NCI-H2081 treated with DMSO at 0.1 percent for 48 hours (cell line): ENCODE measurements around the gene PRPSAP2.

Experiments used
- DNase-seq: peaks from one replicate; lab custom pipeline; 2025; lab: John Stamatoyannopoulos, UW

The PRPSAP2 gene

DNA sequence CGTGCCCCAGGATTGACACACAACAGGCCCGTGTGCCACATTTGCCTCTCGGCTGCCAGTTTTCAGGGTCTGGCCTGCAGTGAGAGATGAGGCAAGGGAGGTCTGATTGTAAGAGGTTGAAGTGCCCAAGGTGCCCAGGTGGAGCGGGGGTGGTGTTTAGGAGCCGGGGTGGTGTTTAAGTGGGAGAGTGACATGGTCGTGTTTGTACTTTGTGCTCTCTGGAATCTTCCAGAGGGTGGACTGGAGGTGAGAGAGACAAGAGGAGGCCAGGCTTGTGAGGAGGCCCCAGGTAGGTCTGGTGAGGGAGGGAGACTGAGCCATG lies 104.5 kb downstream of the PRPSAP2 start:
- DNase-seq = no peak

DNA sequence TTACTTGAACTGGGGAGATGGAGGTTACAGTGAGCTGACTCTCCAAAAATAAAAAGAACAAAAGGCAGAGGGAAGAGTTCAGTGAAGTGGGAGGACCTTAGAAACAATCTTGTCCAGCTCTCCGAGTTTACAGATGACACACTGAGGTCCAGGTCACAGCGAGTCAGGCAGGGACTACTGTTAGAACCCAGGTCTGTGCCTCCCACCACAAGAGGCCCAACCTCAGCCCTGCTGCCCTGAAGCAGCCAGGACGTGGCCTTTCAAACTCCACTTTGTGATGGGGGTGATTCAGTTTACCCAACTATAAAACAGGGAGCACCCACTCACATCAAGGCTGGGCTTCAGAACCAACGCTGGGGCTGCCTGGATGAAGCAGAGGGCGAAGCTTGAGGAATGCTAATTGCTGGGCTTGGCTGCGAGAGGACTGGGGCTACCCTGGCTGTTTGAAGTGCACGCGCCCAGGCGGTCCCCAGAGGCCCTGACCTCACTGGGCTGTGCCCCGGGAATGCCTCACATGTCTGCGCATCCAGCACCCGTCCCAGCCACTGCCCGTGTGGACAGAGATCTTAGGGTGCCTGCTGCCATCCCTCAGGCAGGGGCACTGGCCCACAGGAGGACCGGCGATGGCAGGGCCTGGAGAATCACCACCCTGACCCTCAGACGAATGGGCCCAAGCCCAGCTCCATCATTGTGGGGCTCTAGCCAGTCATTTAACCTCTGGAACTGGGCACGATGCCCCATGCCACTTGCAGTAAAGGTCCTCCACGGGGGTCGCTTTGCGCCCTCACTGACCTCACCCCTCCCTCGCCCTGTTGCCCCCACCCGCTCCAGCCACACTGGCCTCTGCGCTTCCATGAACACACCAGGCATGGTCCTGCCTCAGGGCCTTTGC lies 105.4 kb downstream of the PRPSAP2 start:
- no peak for DNase-seq

DNA sequence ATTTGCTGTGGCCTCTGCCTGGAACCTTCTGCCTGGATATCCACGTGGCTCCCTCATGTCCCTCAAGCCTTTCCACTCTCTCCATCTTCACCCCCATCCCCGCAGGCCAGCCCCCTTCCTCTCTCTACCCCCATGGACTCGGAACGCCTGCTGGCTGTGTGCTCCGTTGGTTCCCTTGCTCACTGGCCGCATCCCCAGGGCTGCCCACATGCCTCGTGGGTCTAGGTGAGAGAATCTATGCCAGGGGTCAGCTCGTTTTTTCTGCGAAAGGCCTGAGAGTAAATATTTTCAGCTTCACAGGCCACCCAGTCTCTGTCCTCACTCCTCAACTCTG lies 106.1 kb downstream of the PRPSAP2 start:
- no peak for DNase-seq

DNA sequence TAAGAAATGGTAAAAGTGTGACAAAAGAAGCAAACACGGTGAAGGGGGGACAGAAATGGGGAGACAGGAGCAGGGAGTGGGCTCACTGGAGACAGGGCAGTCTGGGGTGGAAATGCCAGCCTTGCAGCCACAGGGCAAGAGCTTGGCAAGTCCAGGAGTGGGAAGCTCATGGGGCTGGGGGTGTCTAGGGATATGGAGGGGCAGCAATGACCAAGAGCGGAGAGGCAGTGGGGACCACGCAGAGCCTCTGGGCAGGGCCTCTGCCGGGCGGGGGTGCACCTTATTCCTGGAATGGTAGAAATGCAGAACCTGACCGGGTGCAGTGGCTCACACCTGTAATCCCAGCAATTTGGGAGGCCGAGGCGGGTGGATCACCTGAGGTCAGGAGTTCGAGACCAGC lies 106.6 kb downstream of the PRPSAP2 start:
- DNase-seq = no peak

- DNase-seq = no peak
These were observed 107.8 kb downstream of the PRPSAP2 start for GRCh38 chr17:18965530-18966236.

GRCh38 chr17:18966831-18967624 lies 109.1 kb downstream of the PRPSAP2 start:
- no peak for DNase-seq

- DNase-seq = no peak
These were observed 110.0 kb downstream of the PRPSAP2 start for GRCh38 chr17:18967916-18968315.

GRCh38 chr17:18968345-18968744 lies 110.4 kb downstream of the PRPSAP2 start:
- no peak for DNase-seq

DNA sequence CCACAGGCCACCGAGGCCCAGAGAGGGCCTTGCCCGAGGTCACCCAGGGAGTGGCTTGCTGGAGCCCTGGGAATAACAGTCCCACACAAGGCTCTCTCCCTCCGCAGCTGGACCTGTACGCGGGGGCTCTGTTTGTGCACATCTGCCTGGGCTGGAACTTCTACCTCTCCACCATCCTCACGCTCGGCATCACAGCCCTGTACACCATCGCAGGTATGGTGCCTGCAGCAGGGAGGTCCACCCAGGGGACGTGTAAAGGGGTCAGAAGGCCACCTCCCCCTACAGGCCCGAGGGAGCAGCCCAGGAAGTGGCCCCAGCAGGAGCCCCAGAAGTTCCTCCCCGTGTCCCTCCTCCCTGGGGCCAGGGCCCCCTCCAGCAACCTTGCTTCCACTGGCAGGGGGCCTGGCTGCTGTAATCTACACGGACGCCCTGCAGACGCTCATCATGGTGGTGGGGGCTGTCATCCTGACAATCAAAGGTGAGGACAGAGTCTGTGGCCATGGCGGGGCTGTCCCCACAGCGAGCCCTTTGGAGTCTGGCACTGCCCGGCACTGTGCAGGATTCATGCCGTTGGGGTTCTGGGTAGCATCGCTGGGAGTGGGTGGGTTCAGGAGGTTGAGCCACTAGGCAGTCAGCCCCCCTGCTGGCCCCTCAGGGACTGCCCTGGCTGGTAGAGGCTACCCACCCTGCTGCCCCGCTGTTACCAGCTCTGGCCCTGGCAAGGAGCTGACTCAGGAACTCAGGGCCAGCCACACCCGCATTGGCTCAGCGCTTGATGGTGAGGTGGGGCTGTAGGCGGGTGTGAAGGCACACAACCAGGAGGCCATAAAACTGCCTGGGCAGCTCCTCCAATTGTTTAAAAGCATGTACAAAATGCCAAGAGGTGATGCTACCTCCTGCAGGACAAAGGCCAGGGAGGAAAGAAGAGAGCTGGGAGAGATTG lies 111.3 kb downstream of the PRPSAP2 start:
- no peak for DNase-seq

GRCh38 chr17:18970582-18971480 lies 112.9 kb downstream of the PRPSAP2 start:
- DNase-seq = no peak

DNA sequence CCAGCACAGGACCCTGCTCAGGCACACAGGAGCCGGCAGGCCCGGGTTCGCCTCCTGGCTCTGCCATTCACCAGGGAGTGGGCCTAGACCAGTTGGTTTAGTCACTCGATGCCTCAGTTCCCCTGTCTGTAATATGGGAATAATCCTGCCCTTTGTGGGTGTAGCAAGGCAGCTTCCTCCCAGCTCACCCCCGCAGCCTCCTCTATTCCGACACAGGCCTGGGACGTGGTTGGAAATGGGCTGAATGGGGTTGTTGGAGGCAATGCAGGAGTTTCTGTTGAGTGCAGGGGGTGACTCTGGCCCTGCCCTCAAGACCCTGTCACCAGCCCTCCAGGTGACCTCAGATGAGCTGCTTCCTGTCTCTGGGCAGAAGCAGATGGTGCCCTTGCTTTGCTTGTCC lies 113.9 kb downstream of the PRPSAP2 start:
- no peak for DNase-seq

DNA sequence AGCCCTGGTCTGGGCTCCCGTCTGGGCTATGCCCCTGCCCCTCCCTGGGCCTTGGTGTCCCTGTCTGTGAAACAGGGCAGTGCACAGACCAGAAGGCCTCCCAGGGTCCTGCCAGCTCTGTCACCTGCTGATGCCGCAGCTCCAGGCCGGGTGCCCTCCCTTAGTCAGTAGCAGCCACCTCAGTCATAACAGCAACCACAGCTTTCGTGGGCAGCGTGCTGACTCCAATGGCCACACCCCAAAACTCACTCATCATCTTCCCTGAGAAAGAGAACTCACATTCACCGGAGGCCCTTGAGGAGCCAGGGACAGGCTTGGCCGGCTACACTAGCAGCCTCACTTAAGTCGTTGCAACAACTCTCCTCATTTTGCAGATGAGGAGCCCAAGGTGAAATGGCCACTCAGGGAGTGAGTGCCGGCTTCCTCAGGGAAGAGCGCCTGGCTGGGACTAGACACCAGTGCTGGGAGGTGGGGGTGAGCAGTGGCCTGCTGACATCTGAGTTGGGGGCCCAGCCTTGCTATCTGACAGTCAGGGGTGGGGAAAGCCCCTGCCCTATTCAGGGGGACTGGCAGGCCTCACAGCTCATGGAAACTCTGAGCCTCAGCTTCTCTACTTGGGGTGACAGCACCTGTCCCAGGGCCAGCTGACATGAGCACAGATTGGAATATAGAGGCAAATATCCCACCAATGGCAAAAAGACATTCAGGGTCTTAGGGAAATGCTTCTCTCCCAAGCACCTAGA lies 116.6 kb downstream of the PRPSAP2 start:
- no peak for DNase-seq

GRCh38 chr17:18975597-18975996 lies 117.7 kb downstream of the PRPSAP2 start:
- DNase-seq = no peak

- no peak for DNase-seq
These were observed 118.3 kb downstream of the PRPSAP2 start for GRCh38 chr17:18976201-18976600.

- no peak for DNase-seq
These were observed 119.1 kb downstream of the PRPSAP2 start for GRCh38 chr17:18977021-18977420.

DNA sequence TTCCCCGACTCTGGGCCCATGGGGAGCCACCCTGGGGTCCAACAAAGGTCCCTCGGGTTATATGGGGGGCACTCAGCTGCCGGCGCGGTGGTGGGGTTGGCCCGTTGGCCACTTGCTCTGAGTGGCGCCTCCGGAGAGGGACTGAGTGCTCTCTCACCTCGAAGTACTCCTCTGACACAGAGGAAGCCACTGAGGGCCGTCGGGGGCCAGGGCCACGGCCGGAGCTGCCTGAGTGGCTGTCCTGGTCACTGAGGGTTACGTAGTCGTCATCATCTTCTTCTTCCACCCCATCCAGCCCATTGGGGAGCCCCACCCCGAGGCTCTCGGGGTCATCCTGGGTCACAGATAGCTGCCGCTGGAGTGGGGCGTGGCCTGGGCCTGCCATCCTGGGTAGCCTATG lies 119.7 kb downstream of the PRPSAP2 start:
- DNase-seq = no peak

GRCh38 chr17:18978050-18978449 lies 120.1 kb downstream of the PRPSAP2 start:
- DNase-seq = no peak

GRCh38 chr17:18978655-18979054 lies 120.7 kb downstream of the PRPSAP2 start:
- DNase-seq = no peak
